HG03064 (cell line): Measurements from ENCODE around the gene GGNBP2.

Experiments used
- ATAC-seq: cut with Tn5 transposase; IDR thresholded peaks from one replicate; pipeline ENCODE4 v1.9.1; 2021; ENCODE audit warnings: low read depth; ENCODE audit not compliant: unreplicated experiment

Gene GGNBP2

GRCh38 chr17:36625188-36625587 is 80.5 kb downstream of the GGNBP2 start:
- no peak for ATAC-seq

GRCh38 chr17:36627101-36627500 is 82.4 kb downstream of the GGNBP2 start:
- no peak for ATAC-seq

- ATAC-seq: no peak
These were observed 83.9 kb downstream of the GGNBP2 start for GRCh38 chr17:36628576-36628975.

- no peak for ATAC-seq
These were observed 84.6 kb downstream of the GGNBP2 start for GRCh38 chr17:36629252-36629847.

DNA sequence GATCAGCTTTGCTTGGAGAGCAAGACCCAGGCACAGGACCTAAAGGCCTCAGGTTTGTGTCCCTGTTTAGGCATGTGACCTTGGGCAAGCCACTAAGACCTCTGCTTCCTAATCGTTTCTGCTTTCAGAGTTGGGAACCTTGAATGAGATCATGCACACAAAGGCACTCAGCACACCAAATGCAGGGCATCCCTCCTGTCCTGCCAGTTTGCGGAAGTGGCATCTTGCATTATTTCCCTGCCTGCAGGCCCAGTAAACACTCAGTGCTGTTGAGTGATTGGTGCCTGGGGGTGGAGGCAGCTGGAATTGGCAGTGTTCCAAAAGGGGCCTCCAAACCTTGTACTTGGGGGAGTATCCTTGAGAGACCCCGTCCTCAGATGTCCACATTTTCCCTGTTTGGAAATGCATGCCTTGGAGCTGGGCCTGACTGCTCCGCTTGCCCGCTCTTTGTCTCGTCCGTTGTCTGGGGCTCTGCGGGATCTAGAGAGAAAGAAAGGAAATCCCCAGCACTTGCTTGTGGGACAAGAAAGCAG is 85.3 kb downstream of the GGNBP2 start:
- no peak for ATAC-seq

GRCh38 chr17:36631022-36631421 is 86.3 kb downstream of the GGNBP2 start:
- no peak for ATAC-seq

DNA sequence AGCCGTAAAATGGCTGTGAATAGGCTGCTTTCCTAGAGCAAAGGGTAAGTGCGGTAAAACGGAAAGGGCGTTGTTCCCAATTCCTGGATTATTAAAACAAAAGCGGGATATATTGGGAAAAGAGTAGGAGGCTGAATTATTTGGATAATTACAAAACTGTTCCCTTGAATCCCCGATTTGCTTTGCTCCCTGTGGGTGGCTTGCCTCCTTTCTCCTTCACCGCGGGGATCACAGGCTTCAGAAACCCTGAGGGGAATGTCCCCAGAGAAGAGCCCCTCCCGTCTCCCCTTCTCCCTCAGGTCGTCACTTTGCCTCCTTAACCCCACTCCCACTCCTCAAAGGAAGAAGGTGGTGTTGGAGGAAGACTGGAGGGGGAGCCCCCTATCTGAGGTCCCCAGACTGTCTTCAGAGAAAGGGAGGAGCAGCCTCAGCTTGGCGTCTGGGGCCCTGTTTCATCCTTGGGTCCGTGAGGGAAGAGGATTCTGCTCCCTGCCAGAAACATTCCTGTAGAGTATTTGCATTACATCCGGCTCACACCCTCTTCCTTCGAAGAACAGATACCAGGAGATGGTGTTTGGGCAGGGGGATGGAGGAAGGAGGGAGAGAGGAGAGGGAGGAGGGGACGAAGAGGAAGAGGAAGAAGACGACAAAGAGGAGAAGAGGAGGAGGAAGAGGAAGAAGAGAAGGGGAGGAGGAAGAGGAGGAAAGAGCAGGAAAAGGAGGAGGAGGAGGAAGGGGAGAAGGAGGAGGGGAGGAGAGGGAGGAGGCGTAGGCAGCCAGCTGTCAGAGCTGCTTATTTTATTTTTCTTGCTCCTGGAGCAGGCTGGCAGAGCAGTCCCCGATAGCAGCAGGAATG is 88.4 kb downstream of the GGNBP2 start:
- no peak for ATAC-seq
